Measurements from ENCODE around the gene FHL1.

The FHL1 gene

DNA sequence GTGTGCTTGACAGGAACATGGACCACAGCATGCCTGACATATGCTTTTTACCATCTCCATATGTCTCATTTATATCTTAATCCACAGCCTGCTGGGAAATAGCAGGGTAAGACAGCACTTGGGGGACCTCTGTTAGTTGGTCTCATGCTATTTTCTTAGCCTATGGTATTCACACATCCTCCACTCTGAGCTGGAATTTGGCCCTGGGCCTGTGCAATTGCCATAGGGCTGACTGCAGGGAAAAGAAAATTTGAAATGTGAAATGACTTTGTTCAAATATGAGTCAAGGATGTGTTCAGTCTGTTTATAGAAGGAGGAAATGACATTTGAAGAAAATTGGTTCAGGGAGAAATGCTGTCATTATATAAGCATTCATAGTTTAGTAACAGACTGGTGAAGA is 113.4 kb downstream of the FHL1 start:
- no peak for DNase-seq

Data from activated naive CD4-positive, alpha-beta T cell treated with anti-CD3 and anti-CD28 coated beads, Interleukin-2, amount 50 U/mL, for 16 hours (primary cell).